GM08714 (cell line): ENCODE measurements around the gene RALB.
A peak's percentile ranks its signal among the peaks of the same experiment; 100 is the strongest.

ENCODE experiments used
- H3K4me3 ChIP-seq: fragments of 200-500 bp; sonication (Bioruptor generic); 2 replicates; pipeline ENCODE4 v1.5.1; 2014; ENCODE audit warnings: mild to moderate bottlenecking, low read length, inconsistent platforms
- ZNF274 ChIP-seq: IDR thresholded peaks from 2 replicates; pipeline ENCODE4 v1.6.1; 2012; ENCODE audit warnings: mild to moderate bottlenecking, low read depth, low read length

Gene RALB

GRCh38 chr2:120252225-120253020 lies at the start of gene RALB:
Gene RALB (plus strand): TSS chr2:120252852. CDS start chr2:120278665, 25,813 bp downstream.
- no peak for TF ChIP-seq ZNF274
- peak within 1 kb of the TSS; percentile 75 for H3K4me3 ChIP-seq

GRCh38 chr2:120203251-120204021 lies 49.2 kb upstream of the RALB start:
- no peak overlapping the region for H3K4me3 ChIP-seq
- TF ChIP-seq ZNF274: no peak

- no peak for TF ChIP-seq ZNF274
- no peak overlapping the region for H3K4me3 ChIP-seq
These were observed 48.6 kb upstream of the RALB start for GRCh38 chr2:120204022-120204405.

DNA sequence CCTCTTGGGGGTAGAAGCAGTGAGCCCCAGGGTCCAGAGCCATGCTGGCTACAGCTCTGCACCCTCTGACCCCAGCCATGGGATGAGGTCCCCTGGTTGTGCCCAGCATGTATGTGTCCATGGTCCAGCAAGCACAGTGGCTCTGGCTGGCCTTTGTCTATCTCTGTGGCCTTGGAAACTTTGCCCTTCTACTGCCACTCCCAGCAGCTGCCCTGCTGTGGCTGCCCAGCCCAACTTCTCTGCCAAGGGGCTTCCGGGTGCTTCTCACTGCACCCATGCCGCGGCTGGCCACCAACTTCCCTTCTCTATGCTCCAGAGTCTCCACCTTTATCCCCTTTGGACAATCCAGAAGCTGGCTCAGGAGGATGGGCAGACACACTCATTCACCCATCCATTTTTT lies 48.2 kb upstream of the RALB start:
- TF ChIP-seq ZNF274: no peak
- no peak overlapping the region for H3K4me3 ChIP-seq

DNA sequence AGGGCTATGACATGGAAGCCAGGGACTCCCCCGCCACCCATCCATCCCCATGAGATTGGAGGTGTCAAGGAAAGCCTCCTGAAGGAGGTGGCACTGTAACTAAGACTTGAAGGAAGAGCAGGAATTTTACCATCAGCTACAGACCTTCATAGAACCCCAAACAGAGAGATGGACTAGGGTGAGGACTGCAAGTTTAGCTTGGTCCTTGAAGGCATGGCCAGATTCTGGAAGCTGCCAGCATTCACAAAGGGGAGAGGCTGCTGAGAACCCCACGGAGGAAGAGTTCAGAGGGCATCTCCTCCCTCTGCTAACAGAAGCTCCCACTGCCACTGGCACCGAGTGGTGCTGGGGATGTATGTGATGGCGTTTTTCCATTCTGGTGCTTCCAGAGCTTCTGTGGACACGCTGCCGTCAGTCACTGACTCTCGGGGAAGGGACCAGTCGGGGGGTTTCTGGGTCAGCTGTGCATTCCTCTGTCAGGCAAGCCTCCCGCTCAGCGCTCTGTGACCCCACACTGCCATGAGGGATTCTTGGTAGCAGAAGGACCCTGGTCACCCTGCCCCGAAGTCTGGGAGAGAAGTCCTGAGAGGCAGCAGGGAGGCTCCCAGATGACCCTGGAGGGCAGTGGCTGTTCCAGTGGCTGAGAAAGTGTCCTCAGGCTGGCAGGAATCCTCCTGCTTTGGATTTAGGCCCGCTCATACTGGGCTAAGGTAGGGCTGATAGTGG lies 47.5 kb upstream of the RALB start:
- H3K4me3 ChIP-seq: no peak overlapping the region
- TF ChIP-seq ZNF274: no peak

- TF ChIP-seq ZNF274: no peak
- no peak overlapping the region for H3K4me3 ChIP-seq
These were observed 46.5 kb upstream of the RALB start for GRCh38 chr2:120206022-120206581.

- TF ChIP-seq ZNF274: no peak
- no peak overlapping the region for H3K4me3 ChIP-seq
These were observed 44.0 kb upstream of the RALB start for GRCh38 chr2:120208381-120209353.

- no peak overlapping the region for H3K4me3 ChIP-seq
- TF ChIP-seq ZNF274: no peak
These were observed 43.0 kb upstream of the RALB start for GRCh38 chr2:120209427-120210269.

- no peak overlapping the region for H3K4me3 ChIP-seq
- TF ChIP-seq ZNF274: no peak
These were observed 42.4 kb upstream of the RALB start for GRCh38 chr2:120210270-120210693.

DNA sequence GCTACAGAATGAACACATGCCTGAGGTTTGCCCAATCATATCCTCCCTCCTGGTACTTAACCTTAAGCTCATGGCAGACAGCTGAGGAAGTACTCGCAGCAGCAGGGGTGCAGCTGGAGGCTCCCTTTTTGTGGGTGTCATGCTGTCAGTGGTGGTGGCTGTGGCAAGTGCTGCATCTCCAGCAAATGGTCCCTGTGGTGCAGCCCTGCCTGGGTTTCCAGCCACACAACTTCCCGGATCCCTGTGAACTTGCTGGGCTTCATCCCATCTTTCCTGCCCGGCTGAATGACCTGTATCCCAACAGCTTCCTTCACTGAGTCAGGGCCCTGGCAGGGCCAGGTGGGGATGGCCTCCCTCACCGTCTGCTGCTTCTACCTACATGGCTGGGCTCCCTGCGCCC lies 34.5 kb upstream of the RALB start:
- no peak overlapping the region for H3K4me3 ChIP-seq
- TF ChIP-seq ZNF274: no peak

- no peak for TF ChIP-seq ZNF274
- H3K4me3 ChIP-seq: no peak overlapping the region
These were observed 33.4 kb upstream of the RALB start for GRCh38 chr2:120219291-120219690.

DNA sequence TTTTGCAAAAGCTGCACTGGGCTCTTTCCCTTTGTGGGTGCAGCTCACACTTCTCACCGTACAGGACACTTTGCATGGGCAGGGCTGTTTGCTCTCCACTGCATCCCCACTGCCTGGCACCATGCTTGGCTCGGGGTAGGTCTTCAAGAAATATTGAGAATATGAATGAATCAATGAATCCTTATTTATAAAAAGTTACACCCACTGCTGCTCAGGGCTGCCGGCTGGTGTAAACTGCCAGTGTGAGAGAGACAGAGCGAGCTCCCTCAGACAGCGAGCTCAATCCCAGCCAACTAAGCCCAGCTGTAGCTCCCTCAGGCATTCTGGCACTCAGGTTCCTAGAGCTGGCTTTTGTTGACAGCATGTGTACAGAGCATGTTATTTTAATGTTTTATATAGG lies 32.9 kb upstream of the RALB start:
- TF ChIP-seq ZNF274: no peak
- H3K4me3 ChIP-seq: no peak overlapping the region

- no peak for TF ChIP-seq ZNF274
- H3K4me3 ChIP-seq: no peak overlapping the region
These were observed 31.9 kb upstream of the RALB start for GRCh38 chr2:120220756-120221155.
